Sigmoid colon (tissue), 4 donors: Measurements from ENCODE around the gene TDRKH.

ENCODE experiments used
- CTCF ChIP-seq, 4 experiments: fragments of 450-650 bp in 3 of 4; fragments of 200-600 bp in 1 of 4; IDR thresholded peaks; one replicate each; pipeline ENCODE4 v1.5.1; 2016 to 2019; ENCODE audit warnings: antibody characterized with exemption in 4 of 4, mild to moderate bottlenecking in 3 of 4, moderate library complexity in 2 of 4
- POLR2A ChIP-seq, 2 donors: fragments of 450-650 bp; IDR thresholded peaks; one replicate each; pipeline ENCODE4 v1.6.1; 2016; ENCODE audit warnings: antibody characterized with exemption in 2 of 2, mild to moderate bottlenecking in 2 of 2, moderate library complexity in 2 of 2
- POLR2AphosphoS5 ChIP-seq, 4 donors: sonication (generic); formaldehyde crosslinking; IDR thresholded peaks; one replicate each; pipeline ENCODE4 v1.6.1; 2017; ENCODE audit warnings: antibody characterized with exemption in 4 of 4

DNA sequence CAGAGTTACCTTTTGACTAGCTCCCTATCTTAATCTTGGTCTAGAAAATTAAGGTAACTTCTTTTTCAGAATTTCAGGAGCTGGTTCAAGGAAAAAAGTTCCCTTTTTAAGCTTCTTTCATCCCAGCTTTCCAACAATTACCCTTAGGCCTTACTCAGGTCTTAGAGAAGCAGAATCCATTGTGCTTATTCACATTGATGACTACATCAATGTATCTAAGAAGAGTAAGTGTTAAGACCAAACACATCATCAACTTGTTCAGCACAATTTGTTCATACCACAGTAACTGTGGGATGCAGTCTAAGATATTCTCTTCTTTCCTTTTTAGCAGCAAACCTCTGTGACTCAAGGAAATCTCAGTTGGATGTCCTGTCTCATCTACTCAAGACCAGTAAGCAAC, 31.1 kb downstream of the TDRKH start:
- TF ChIP-seq CTCF (IDR thresholded peaks at IDR 0.05): no peak
- no peak for TF ChIP-seq POLR2A (IDR thresholded peaks at IDR 0.05)
- TF ChIP-seq POLR2AphosphoS5 (IDR thresholded peaks at IDR 0.05): no peak
